GM12873 (cell line): ENCODE measurements around the gene VPS26A.

ENCODE experiments used
- CTCF ChIP-seq: IDR thresholded peaks from 2 replicates; pipeline ENCODE4 v1.5.1; 2012; ENCODE audit warnings: low read depth, mild to moderate bottlenecking, moderate library complexity, low read length, control low read depth; ENCODE audit not compliant: insufficient read depth; ENCODE audit errors: missing control alignments

Gene VPS26A

DNA sequence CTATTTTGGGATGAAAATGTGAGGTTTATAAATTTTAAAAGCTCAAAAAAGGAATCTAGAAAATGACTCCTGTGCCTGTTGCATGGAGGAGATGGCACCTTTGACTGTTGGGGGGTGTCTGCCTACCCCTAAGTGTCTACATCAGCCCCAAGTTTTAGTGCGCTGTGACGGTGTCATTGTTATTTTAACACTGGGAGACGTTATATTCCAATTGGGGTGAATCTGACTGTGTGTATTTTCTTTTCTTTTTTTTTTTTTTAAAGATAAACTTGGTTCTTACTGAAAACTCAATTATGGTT lies 35.6 kb upstream of the VPS26A start:
- no peak for TF ChIP-seq CTCF

- TF ChIP-seq CTCF, result no peak
These were observed 35.0 kb upstream of the VPS26A start for GRCh38 chr10:69088801-69089501.

DNA sequence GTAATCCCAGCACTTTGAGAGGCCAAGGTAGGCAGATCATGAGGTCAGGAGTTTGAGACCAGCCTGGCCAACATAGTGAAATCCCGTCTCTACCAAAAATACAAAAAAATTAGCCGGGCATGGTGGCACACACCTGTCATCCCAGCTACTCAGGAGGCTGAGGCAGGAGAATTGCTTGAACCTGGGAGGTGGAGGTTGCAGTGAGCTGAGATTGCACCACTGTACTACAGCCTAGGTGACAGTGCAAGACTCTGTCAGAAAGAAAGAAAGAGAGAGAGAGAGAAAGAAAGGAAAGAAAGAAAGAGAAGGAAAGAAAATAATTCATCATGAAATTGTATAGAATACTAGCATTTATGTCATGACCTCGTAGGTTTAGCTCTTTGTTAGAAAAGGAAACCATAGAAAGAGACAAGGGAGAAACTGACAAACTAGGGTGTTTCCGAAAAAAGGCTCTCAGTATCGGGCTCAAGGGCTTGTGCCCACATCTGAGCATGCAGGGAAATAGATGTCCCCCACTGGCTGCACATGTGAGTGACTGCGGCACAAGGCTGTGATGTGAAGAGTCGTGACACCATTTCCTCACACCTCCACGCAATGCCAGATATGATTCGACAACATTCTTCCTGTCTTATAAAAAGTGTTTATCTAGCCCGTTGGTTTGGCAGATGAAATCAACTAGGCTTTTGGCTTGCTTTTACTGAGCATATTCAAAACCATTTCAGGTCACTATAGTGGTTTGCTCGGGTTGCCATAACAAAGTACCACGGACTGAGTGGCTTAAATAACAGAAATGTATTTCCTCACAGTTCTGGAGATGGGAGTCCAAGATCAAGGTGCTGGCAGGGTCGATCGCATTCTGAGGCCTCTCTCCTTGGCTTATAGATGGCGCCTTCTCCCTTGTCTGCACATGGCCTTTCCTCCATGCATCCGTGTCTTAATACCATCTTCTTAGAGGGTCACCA lies 34.1 kb upstream of the VPS26A start:
- peak; percentile 1 for TF ChIP-seq CTCF

DNA sequence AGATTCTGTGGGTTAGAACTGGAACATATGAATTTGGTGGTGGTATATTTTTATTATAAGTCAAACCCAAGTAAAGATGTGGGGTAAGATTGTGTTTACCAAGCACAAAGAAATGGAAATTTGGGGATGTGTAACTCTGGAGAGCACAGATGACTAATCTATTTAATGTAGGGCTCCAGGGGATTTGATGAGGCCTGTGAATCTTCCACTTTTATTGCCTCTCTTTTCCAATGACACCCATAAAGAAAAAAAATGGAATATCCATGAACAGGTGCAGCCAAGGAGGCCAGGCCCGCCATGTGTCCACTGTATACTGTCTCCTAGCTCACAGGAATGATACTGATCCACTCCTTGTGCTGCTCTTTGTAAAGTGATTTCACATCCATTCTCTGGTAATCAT lies 33.3 kb upstream of the VPS26A start:
- TF ChIP-seq CTCF, result no peak

DNA sequence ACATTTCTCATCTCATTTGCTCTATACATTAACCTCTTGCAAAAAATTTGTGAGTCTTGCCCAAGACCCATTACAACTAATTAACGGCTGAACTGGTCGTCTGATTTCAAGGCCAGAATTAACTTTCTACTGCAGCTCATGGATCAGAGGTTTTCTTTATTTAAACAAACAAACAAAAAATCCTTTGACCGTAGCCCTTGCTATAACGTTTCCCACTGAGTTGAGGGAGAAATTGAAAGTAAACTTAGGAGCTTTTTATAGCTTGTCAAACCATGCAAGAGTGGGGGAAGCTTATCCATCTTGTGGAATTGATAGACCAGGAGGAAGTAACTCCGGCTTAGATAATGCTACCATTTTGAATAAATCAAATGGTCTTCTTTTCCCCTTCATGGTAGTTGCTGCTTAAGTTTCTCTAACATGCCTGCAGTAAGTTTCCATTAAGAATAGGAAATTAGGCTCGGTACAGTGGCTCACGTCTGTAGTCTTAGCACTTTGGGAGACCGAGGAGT lies 32.8 kb upstream of the VPS26A start:
- no peak for TF ChIP-seq CTCF

DNA sequence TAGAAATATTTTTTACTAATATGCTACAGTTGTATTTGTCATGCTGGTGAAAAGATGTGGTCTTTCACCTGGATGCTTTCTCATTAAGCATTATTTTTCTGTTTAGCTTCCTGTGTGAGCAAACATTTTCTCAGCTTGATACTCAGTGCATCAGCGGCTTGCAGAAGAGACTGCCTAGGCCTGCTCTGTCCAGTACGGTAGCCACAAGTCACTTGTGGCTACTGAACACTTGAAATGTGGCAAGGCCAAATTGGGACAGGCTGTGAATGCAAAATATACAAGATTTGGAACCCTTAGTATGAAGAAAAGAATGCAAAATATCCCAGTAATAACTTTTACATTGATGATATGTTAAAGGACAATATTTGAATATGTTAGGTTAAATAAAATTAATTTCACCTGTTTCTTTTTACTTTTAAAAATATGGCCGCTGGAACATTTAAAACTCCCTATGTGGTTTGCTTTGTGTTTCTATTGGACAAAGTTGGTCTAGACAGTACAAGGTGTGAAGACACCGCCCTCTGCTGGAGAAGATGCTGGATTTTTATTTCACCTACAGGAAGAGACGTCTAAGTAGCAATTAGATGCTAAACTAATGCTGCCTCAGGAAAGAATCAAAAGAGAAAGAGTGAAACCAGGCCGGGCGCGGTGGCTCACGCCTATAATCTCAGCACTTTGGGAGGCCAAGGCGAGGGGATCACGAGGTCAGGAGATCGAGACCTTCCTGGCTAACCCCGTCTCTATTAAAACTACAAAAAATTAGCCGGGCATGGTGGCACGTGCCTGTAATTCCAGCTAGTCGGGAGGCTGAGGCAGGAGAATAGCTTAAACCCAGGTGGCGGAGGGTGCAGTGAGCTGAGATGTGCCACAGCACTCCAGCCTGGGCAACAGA lies 30.8 kb upstream of the VPS26A start:
- TF ChIP-seq CTCF, result peak; percentile 69
